K562 (cell line): ENCODE data around the gene LARP4B. TPM values are rescaled to one million over a fixed set of nuclear protein-coding genes. Genes with fewer than 3 reads are reported as not detected.

Experiments used
- CBX3 ChIP-seq, 2 experiments: IDR thresholded peaks; 1 replicate in 1 of 2; 2 replicates in 1 of 2; pipeline ENCODE4 v1.6.1; 2012; ENCODE audit warnings: inconsistent platforms in 2 of 2, low read length in 2 of 2, borderline replicate concordance in 1 of 2, control low read depth in 1 of 2
- ETS1 ChIP-seq: conservative IDR thresholded peaks from 2 replicates; pipeline ENCODE4 v1.6.1; 2011; ENCODE audit warnings: low read depth, mild to moderate bottlenecking, low read length; ENCODE audit not compliant: control insufficient read depth
- L3MBTL2 ChIP-seq: fragments of 450-650 bp; IDR thresholded peaks from 2 replicates; pipeline ENCODE4 v1.6.1; 2016; ENCODE audit warnings: mild to moderate bottlenecking, moderate library complexity
- MYC ChIP-seq, 2 experiments: fragments of 250-450 bp in 1 of 2; sonication (Bioruptor Pico) in 1 of 2; IDR thresholded peaks; 2 replicates each; pipeline versions ENCODE4 v1.5.1 to v1.6.1; 2012 to 2021; ENCODE audit warnings: low read depth in 2 of 2, borderline replicate concordance in 1 of 2, improper control_type of control experiment in 1 of 2, low read length in 1 of 2, mild to moderate bottlenecking in 1 of 2, moderate library complexity in 1 of 2
- PHTF2 ChIP-seq: fragments of 250-450 bp; sonication (Bioruptor Pico); IDR thresholded peaks from 2 replicates; pipeline ENCODE4 v1.5.0; 2021; ENCODE audit warnings: mild to moderate bottlenecking
- REST ChIP-seq, 2 experiments: fragments of 450-650 bp; formaldehyde crosslinking in 1 of 2; IDR thresholded peaks; 2 replicates each; pipeline versions ENCODE4 v1.4.0 to v1.6.1; 2014 to 2020; ENCODE audit warnings: mild to moderate bottlenecking in 2 of 2, borderline replicate concordance in 1 of 2, low read depth in 1 of 2
- TBL1XR1 ChIP-seq, 2 experiments: IDR thresholded peaks; 2 replicates each; pipeline ENCODE4 v1.6.1; 2012; ENCODE audit warnings: improper control_type of control experiment in 2 of 2, low read length in 2 of 2, mild to moderate bottlenecking in 1 of 2
- TGIF2 ChIP-seq: sonication (generic); formaldehyde crosslinking; IDR thresholded peaks from 2 replicates; pipeline ENCODE4 v1.8.1; 2022; ENCODE audit warnings: mild to moderate bottlenecking, missing genetic modification reagents, moderate library complexity
- TSHZ1 ChIP-seq: fragments of 250-450 bp; sonication (Bioruptor Pico); IDR thresholded peaks from 2 replicates; pipeline ENCODE4 v1.4.0; 2020; ENCODE audit warnings: mild to moderate bottlenecking, moderate library complexity
- polyA plus RNA-seq, 8 experiments: library from polyadenylated mRNA; depleted of rRNA in 4 of 8; stranded (reverse) in 5 of 8; unstranded in 3 of 8; fragments of >200 nt; fragmentation: Nextera tagmentation in 2 of 8; fragmentation: Illumina TruSeq in 1 of 8; extraction: Ambion mirVana in 2 of 8; extraction: Trizol in 1 of 8; gene quantifications; 2 replicates each; pipeline versions ENCODE4 v1.2.1 to v1.2.3, GENCODE V29; 2011 to 2014; ENCODE audit warnings: inconsistent platforms in 1 of 8, missing spikeins in 1 of 8
- total RNA-seq, 7 experiments: library from RNA; depleted of rRNA in 6 of 7; stranded (reverse); fragments of >200 nt in 6 of 7; fragmentation: Illumina TruSeq in 2 of 7; extraction: Trizol in 2 of 7; gene quantifications; 2 replicates each; pipeline versions ENCODE4 v1.2.1 to v1.2.3, GENCODE V29; 2011 to 2021; ENCODE audit warnings: low replicate concordance in 1 of 7

The LARP4B gene
- total and polyA plus RNA-seq, 9 of the 15 experiments (the other 6 are each of a cell fraction or from before 2014, with no cell fraction given) = 11.8 to 130 (median 42.6) TPM

GRCh38 chr10:788796-789748 is 142.4 kb downstream of the LARP4B start (continued):
- TF ChIP-seq REST (IDR thresholded peaks at IDR 0.05; ENCODE audit: borderline replicate concordance) = no peak; the same call in 1 of the 2 replicates
- TF ChIP-seq REST (CRISPR knock-in tag; IDR thresholded peaks at IDR 0.05; ENCODE audit: low read depth) = 0 out of 2 replicates have a peak, but pooled peaks have one; percentile 47
- TF ChIP-seq TGIF2 (CRISPR knock-in tag) = 0 out of 2 replicates have a peak, but pooled peaks have one; percentile 28
- TF ChIP-seq CBX3 (IDR thresholded peaks at IDR 0.05; ENCODE audit: borderline replicate concordance in 1 of 2, low read length in 2 of 2) = 0 out of 3 replicates have a peak, but pooled peaks of 1 of the 2 experiments have one; percentile 40
- TF ChIP-seq ETS1 = 0 out of 2 replicates have a peak, but pooled peaks have one; percentile 38
- TF ChIP-seq L3MBTL2 = peak; percentile 87
- TF ChIP-seq TBL1XR1 (IDR thresholded peaks at IDR 0.05; ENCODE audit: low read length in 2 of 2) = no peak
- TF ChIP-seq TSHZ1 (CRISPR knock-in tag) = no peak
- no peak for TF ChIP-seq PHTF2
- TF ChIP-seq MYC (IDR thresholded peaks at IDR 0.05; ENCODE audit: low read depth, low read length) = peak; percentile 51
- no peak for TF ChIP-seq MYC (CRISPR knock-in tag; IDR thresholded peaks at IDR 0.05; ENCODE audit: borderline replicate concordance, low read depth)
